HG02885 (cell line): ENCODE data around the gene COL20A1.
"Not testable (repeated sequence)": the region's sequence is repeated elsewhere in the genome, so short reads cannot be mapped to it uniquely, and the experiment has no call there.

ENCODE experiments used
- ATAC-seq: cut with Tn5 transposase; IDR thresholded peaks from one replicate; pipeline ENCODE4 v1.9.1; 2021; ENCODE audit warnings: mild to moderate bottlenecking; ENCODE audit not compliant: unreplicated experiment, poor library complexity

COL20A1 gene

DNA sequence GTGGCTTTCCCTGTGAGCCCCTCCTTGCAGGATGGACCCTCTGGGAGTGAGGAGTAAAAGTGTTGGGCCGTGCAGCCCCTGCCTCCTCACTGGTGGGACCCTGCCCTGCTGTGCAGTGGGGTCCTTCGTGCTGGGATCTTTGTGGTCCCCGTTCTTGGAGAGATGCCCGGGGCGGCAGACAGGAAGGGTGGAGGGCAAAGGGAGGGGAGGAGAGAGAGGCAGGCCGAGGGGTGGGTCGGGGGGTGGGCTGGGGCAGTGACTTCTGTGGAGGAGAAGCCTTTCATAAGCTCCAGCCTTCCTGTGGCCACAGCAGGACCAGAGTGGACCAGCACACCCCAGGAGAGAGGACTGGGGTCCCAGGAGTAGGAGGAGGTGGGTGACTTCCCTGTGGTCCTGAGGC lies at the start of gene COL20A1:
Gene COL20A1, plus strand, starts transcription at position 283 of the 400 bp plus-strand sequence. CDS start 1,922 bp downstream, outside the sequence.
- no peak for ATAC-seq

DNA sequence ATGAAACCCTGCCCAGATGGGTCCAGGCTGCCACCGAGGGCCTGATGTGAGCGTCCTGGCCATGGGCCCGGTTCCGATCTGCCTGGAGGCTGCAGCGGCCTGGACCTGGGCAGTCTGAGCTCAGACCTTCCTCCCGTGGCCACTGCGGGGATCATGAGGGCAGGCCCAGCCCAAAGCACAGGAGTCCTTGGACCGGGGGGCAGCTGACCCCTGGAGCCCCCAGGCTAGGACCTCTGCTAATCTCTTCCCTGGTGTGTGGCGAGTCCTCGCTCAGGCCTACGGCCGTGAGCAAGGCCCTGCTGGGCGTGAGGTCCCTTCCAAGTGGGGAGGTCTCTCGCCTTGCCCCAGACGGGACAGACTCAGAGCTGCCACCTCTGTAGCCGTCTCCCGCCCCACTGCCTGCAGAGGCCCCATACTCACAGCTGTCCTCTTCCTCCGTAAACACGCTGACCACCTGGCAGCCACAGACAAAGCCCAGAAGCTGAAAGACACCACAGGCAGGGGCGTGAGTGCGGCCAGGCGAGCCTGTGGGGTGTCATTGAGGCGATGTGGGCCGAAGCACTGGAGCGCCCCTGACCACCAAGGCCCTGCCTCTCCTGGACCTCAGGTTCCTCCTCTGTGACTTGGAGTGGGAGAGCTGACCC lies 49.3 kb upstream of the COL20A1 start:
- ATAC-seq: no peak

DNA sequence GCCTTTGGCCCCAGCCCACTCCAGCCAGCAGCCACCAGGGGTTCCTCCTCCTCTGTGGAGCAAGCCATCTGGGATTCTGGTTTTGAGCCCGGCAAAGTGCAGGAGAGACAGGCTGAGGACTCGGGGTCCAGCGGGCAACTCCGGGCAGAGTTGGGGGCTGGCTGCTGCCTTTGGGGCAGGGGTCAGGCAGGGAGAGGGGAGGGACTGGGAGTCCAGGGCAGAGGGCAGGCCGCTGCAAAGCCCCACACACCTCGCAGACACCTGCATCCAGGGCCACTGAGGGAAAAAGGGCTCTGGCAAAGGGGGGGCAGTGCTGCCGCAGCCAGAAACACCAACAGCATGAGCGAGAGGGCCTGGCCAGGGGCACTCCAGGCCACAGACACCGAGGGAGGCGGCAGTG lies 48.5 kb upstream of the COL20A1 start:
- ATAC-seq: no peak

DNA sequence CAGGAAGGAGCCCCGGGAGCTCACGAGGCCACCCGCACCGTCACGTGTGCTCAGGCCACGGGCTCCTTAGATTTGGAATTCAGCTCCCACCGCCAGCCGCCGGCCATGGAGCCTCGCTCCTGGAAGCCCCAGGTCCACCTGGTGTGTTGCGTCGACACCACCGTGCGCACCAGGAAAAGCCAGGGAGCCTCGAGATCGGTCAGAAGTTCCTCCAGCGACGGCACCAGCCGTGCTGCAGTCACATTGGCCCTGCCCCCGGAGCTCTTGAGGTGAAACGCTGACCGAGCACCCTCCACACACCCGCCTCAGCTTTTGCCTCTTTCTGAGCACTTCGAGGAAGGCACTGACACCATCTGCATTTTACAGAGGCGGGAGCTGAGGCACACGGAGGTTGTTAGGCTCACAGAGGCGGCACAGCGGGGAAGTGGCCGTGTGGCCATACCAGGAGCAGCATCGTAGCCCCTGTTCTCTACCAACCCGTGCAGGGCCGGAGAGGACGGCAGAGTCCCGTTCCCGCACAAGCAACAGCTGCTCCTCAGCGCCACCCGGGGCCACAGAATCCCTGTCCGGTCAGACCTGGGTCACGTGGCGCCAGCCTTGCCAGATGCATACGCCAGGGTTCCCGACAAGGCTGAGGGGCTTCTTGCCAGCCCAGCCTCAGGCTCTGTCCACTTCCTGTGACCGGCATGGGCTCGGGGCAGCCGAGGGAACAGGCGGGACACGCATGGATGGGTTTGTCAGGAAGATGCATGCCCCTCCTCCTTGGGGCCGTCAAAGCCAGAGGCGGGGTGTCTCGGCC lies 46.3 kb upstream of the COL20A1 start:
- ATAC-seq: no peak

DNA sequence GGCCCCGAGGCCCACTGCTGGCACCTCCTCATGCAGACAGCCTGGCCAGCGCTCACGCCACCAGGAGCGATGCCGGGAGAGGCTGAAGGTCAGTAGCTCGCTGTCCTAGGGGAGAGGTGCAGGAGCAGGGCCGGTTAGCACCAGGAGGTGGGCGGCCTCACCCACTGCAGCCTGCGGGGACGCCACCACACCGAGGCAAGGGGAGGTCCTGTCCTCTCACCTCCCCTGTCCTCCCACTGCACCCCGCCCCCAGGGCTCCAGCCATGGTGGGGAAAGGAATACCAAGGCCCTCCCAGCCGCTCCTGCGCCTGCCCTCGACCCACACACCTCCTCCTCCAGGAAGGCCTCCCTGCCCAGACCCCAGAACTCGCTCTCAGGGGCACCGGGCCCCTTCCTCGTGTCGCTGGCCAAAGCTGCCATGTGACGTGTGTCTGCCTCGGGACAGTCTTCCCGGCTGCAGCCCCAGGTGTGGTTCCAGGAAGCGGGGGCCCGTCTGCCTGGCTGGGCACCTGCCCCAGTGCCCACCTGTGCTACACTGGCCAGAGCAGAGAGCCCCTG lies 45.2 kb upstream of the COL20A1 start:
- no peak for ATAC-seq

DNA sequence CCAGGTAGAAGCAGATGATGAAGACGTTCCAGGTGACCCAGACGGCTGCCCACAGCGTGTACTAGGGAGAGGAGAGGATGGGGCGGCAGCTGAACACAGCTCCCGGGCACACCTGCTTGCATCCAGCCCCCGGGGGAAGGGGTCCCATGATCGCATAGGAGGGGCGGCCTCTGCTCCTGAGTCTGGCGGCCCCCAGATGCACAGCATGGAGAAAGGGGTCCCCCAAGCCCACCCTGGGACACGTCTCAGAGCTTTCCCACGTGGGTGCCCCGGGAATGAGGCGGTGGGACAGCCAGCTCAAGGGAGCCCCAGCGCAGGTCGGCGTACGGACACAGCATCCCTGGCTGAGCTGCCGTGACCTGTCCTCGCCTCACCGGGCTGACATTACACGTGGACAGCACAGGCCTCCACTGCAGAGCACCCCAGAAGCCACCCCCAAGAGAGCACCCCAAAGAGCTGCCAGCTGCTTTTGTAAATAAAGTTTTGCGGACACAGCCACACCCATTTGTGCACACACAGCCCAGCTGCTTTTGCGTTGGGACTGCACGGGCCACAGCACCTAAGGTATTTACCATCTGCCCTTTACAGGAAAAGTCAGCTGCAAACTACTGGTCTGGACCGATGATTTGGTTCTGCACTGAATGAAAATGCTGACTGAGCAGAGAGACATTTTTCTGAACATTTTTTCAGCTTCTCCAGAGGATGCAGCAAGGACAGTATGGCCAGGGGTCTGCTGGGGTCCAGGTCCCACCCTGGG lies 44.0 kb upstream of the COL20A1 start:
- ATAC-seq: no peak

DNA sequence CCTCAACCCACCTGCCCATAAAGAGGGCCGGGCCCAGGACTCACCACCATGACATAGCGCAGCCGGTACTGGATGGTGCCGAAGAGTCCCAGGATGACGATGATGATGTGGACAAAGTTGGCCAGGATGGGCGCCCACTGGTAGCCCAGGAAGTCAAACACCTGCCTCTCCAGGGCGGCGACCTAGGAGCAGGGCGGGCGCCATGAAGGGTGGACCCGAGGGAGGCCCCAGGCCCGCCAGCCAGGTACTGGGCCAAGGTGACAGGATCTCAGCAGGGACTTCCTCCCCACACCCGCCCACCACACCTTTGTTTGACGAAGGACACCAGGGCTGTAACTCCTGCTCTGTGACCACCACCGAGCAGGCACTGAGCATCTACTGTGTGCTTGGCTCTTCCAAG lies 43.1 kb upstream of the COL20A1 start:
- ATAC-seq: no peak

DNA sequence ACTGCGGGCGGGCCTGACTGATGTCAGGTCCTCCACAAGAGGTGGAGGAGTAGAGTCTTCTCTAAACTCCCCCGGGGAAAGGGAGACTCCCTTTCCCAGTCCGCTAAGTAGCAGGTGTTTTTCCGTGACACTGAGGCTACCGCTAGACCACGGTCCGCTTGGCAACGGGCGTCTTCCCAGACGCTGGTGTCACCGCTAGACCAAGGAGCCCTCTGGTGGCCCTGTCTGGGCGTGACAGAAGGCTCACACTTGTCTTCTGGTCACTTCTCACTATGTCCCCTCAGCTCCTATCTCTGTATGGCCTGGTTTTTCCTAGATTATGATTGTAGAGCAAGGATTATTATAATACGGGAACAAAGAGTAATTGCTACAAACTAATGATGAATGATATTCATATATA lies 41.6 kb upstream of the COL20A1 start:
- not testable (repeated sequence) for ATAC-seq

DNA sequence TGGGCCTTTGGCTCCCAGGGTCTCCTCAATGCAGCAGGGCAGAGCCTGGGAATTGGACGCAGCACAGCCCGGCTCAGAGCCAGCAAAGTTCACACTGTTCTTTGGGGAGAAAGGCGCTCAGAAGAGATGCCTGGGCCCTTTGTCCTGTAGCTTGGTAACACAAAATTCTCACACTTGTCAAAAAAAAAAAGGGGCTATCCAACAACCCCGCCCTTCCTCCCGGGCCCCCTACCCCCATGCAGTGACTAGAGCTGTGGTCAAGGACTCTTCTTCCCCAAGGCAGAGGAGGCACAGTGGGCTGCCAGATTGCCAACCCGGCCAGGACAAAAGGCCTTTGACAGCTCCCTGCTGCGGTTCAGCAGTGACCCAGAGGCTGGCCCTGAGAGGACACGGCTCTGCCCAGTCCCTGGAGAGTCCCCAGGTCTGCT lies 40.7 kb upstream of the COL20A1 start:
- ATAC-seq: no peak

DNA sequence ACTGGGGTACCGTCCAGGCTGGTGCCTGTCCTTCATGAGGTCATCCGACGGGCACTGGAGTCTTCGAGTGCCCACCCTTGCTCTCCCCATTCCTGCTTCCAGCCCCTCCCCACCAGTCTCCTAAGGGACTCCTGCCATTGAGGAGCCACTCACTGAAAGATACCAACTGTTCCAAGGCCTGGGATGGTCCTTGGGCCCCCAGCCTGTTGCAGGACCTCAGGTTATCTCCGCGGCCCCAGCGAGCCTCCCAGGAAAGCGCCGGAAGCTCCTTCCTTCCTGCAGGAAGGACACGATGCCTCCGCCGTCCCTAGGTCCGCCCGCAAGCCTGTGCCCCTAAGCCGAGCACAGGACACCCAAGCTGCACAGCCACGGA lies 39.9 kb upstream of the COL20A1 start:
- ATAC-seq: no peak

DNA sequence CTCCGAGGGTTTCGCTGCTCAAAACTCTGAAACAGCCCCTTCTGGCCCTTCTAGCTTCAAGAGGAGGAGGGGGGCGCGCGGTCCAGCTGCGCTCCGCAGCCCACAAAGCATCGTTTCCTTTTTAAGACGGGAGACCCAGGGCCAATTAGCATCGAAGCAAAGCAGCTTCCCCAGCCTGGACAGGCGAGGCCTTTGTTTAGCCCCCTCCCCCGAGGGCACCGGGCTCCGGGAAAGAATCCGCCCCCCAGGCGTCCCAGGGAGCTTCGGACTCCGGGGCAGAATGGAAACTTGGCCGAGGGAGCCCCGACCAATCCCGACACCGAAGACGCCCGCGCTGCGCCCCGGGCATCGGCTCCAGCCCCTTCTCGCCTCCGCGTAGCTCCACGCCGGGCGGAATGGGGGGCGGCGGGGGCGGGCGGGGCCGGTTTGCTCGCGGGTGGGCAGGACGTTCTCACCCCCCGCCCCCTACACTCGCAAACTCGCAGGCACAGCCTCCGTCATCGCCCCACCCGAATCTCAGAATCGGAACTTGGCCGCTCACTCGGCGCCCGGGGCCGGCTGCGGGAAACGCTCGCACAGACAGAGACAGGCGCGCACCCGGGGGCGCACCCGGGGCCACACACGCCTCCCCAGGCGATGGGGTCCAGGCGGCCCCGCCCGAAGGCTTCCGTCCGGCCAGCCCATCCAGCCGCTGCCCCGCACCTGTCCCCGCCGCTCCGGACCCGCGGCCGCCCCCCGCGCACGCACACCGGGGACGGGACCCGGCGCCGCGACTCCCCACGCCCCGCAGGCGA lies 39.4 kb upstream of the COL20A1 start:
- no peak for ATAC-seq

DNA sequence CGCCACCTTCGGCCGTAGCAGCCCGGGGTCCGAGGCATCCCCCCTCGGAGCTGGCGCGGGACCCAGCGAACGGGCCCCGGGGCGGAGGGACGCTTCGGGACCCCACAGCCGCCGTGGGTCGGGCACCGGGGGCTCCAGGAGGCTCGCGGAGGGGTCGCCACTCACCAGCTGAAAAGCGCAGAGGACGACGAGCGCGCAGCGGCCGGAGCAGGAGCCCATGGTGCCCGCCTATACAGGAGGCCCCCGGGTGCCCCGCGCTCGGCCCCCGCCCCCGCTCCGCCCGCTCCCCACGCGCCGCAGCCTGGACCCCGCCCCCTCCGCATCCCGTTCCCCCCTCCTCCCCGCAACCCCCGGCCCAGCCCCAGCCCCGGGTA lies 38.8 kb upstream of the COL20A1 start, which contains the start of gene NKAIN4:
Gene NKAIN4, minus strand, starts transcription at position 232 of the 374 bp plus-strand sequence. Its CDS starts 13 bp downstream, at position 219.
- ATAC-seq: no peak

DNA sequence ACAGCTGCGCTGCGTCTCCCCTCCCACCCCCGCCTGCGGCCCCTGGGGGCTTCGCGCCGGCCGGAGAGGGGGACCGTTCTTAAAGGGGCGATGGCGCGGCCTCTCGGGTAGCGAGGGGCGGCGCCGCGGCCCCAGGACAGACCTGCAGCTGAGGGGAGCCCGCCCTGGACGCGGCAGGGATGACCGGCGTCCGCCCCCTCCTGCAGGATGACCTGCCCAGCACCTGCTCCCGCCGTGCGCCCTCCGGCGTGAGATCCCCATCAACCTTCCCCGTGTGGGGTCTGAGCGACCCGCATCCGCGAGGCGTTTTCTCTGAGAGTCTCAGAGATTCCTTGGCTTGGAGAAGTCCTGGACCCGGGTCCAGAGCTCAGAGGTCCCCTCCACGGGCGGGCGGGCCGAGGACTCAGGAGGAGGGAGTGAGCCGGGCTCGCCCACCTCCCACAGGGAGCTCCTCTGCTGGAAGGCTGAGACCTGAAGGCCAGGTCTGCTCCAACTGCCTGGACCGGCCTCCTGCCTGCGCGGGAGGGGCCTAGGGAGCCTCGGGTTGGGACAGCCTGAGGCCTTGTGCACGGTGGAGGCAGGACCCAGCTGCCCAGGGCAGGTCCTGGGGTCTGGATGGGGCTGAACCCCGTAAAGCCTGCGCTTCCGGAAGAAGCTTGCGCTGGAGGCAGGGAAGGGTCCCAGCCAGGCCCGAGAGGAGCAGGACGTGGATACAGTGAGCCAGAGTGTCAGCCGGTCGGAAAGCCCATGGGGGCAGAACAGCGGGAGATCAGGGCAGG lies 38.2 kb upstream of the COL20A1 start:
- ATAC-seq: no peak

DNA sequence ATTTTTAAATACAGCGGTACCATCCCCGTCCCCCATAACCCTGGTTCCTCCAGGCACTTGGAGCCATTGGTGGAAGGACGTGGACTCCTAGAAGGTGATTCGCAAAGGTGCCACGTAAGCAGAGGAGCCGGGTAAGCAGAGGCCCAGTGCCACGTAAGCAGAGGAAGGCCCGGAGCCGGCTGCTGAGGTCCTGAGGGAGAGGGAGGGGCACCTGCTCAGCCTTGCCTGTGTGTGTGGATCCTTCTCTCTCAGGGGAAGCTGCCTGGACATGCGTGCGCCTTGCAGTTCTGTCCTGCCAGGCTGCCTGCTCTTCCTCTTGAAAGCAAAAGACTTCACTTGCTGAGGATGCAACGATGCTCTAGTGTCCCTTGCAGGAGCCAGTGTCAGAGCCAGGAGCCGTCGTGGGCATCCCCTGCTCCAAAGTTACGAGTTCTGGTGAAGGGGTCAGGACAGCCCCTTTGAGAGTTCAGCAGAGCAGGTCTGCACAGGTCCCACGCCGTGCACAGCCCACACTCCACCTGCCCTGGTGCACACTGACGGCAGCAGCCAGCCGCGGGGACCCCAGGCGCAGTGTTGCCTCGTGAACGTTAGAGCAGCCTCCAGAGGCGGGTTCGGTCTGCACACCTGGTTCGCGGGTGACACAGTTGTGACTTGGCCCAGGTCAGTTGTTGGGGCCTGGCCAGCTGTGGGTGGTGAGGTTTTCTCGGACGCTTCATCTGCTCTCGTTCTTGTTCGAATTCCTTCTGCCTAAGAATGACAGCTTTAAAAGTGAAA lies 36.9 kb upstream of the COL20A1 start:
- no peak for ATAC-seq

DNA sequence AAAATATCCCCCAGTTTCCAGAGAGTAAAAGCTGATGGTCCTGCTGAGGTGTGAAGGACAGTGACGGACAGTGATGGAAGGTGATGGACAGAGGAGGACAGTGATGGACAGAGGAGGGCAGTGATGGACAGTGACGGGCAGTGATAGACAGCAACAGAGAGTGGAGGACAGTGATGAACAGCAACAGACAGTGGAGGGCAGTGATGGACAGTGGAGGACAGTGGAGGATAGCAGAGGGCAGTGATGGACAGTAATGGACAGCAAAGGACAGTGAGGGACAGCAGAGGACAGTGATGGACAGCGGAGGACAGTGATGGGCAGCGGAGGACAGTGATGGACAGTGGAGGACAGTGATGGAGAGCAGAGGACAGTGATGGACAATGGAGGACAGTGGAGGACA lies 36.0 kb upstream of the COL20A1 start:
- no peak for ATAC-seq

DNA sequence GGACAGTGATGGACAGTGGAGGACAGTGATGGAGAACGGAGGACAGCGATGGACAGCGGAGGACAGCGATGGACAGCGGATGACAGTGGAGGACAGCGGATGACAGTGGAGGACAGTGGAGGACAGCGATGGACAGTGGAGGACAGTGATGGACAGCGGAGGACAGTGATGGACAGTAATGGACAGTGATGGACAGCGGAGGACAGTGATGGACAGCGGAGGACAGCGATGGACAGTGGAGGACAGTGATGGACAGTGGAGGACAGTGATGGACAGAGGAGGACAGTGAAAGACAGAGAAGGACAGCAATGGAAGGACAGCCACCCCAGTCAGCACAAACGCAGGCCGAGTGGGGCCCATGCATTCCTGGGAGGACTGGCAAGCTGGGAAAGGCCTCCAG lies 35.4 kb upstream of the COL20A1 start:
- ATAC-seq: no peak

DNA sequence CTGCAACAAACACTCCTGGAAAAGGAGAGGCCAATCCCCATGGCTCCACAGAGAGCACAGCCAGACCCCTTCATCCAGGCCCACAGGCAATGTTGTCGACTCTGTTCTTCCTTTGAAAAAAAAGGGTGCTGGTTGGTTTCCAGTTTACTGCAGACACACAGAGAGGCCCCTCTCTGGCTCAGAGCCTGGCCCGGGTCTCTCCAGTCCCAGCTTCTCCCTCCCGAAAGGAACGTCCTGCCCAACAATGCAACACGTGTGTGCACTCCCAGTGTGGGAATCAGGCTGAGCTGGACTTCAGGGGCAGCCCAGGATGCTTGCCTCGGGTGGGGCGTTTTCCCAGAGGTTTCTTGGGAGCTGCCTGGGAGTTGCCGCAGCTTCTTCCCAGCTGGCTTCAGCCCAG lies 34.2 kb upstream of the COL20A1 start:
- ATAC-seq: no peak

DNA sequence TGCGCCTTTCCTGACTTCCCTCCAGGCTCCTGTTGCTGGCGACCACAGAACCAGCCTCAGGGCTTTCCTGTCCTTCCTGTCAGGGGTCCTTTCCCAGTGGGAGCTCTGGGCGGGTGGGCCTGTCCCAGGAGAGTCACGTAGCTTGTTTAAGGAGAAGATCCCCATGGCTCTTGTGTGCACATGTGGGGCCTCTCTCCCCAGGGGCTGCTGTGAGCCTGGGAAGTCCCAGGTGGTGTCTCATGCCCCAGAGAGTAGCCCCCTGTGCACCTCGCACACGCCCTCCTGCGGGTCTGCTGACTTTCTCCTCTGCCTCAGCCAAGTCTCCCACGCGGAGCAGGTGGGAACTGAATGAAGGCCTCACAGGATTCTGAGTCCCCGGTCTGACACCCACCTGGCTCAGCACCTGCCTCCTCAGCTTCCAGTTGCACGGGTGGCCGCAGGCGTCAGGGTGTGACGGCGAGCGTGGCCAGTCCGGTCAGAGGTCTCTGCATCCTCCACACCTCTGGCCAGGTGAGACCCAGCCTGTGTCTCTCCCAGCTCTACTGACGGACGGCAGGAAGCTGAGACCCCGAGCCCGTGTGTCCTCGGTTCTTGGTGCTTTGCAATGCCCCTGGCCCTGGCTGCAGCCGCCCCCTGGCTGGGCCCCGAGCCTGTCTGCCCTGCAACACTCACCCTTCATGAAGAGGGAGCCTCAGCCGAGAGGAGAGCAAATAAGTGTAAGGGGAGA lies 33.1 kb upstream of the COL20A1 start:
- ATAC-seq: no peak
